Hepatocyte (in vitro differentiated cells): Measurements from ENCODE around the gene ARRB1.

ENCODE experiments used
- CTCF ChIP-seq: fragments of 200-600 bp; sonication (generic); IDR thresholded peaks from 2 replicates; pipeline ENCODE4 v1.5.1; 2016; ENCODE audit warnings: antibody characterized with exemption, mild to moderate bottlenecking; ENCODE audit not compliant: poor library complexity
- EZH2 ChIP-seq: fragments of 200-600 bp; sonication (generic); IDR thresholded peaks from 2 replicates; pipeline ENCODE4 v1.6.1; 2016; ENCODE audit warnings: antibody characterized with exemption, mild to moderate bottlenecking, borderline replicate concordance
- EZH2phosphoT487 ChIP-seq: fragments of 200-600 bp; sonication (generic); IDR thresholded peaks from one replicate; pipeline ENCODE4 v1.6.1; 2018; ENCODE audit warnings: antibody characterized with exemption, mild to moderate bottlenecking, low read depth, moderate library complexity; ENCODE audit not compliant: unreplicated experiment, severe bottlenecking

- no peak for TF ChIP-seq CTCF
- no peak for TF ChIP-seq EZH2phosphoT487
- no peak for TF ChIP-seq EZH2
These were observed 68.0 kb downstream of the ARRB1 start for GRCh38 chr11:75283391-75283931.
